GM12878 (cell line): ENCODE measurements around the gene MLEC.

ENCODE experiments used
- CBX3 ChIP-seq: fragments of 200-600 bp; sonication (generic); IDR thresholded peaks from 2 replicates; pipeline ENCODE4 v1.6.1; 2016; ENCODE audit warnings: low read depth, borderline replicate concordance
- NRF1 ChIP-seq: conservative IDR thresholded peaks from 2 replicates; pipeline ENCODE4 v1.6.1; 2011; ENCODE audit warnings: mild to moderate bottlenecking, low read depth, low read length, improper control_type of control experiment

DNA sequence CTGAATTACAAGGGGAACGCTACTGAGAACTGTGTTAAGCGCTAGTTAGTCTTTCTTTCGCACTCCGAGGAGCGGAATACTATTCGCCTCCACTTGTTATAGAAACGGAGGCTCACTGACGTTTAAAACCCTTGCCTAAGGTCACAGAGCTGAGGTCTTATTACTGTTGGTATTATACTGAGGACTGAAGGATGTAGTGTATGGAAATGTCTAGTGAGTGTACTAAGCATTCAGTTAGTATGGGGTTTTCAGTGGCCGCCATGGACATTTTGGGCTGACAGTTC, 39.5 kb downstream of the MLEC start:
- TF ChIP-seq NRF1 (no peak), CBX3 (no peak)
